HG03039 (cell line): ENCODE results near the gene IL1F10.
"Not testable (repeated sequence)": the region's sequence is repeated elsewhere in the genome, so short reads cannot be mapped to it uniquely, and the experiment has no call there.

ENCODE experiments used
- ATAC-seq: cut with Tn5 transposase; IDR thresholded peaks from one replicate; pipeline ENCODE4 v1.9.1; 2021; ENCODE audit warnings: mild to moderate bottlenecking, moderate library complexity; ENCODE audit not compliant: unreplicated experiment

The IL1F10 gene

DNA sequence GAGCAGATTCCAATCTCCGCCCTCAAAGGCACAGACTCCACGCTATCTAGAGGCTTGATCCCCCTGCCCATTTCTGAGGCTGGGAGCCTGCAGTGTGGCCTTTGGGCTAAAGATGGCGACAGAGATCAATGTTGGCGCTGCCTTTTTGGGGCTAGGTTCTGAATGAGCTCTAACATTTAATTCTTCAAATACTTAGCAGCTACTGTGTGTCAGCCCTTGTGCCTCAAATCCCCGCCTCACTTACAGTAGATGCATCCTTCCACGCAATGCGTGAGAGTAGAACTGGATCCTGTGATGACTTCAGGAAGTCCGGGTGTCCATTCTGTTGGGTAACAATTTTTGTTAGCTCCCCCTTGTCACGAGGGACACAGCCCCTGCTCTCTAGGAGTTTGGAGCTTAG is 12.4 kb downstream of the IL1F10 start:
- ATAC-seq, result no peak

DNA sequence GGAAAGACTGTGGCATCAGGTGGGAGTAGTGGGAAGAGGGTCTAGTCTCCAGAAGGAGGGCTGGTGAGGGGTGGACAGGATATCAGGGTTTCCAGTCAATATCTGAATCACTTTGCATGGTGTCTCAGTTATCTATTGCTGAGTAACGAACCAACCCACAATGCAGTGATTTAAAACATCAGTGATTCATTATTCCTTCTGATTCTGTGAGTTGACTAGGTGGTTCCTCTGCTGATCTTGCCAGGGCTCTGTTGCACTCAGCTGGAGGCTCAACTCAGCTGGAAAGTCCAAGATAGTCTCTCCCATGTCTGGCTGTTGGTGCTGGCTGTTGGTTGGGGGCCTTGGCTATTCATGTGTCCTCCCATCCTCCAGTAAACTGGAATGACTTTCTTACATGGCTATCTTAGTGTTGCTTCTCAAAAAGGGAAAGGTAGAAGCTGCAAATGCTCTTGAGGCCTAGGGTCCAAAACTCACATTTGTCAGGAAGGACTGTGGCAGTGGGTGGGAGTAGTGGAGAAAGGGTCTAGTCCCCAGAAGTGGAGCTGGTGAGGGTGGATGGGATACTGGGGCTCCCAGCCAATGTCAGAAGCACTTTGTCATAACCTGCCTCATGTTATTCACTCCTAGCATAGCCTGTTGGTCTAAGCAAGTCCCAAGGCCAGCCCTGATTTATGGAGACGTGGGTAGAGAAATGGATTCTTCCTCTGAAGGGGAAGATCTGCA is 13.9 kb downstream of the IL1F10 start:
- ATAC-seq, result no peak

- ATAC-seq, result no peak
These were observed 15.5 kb downstream of the IL1F10 start for GRCh38 chr2:113083296-113083695.

GRCh38 chr2:113084249-113085000 is 16.7 kb downstream of the IL1F10 start:
- ATAC-seq, result no peak

GRCh38 chr2:113085542-113085941 is 17.8 kb downstream of the IL1F10 start:
- no peak for ATAC-seq

- no peak for ATAC-seq
These were observed 20.6 kb downstream of the IL1F10 start for GRCh38 chr2:113088213-113088992.

- no peak for ATAC-seq
These were observed 22.1 kb downstream of the IL1F10 start for GRCh38 chr2:113089916-113090315.

DNA sequence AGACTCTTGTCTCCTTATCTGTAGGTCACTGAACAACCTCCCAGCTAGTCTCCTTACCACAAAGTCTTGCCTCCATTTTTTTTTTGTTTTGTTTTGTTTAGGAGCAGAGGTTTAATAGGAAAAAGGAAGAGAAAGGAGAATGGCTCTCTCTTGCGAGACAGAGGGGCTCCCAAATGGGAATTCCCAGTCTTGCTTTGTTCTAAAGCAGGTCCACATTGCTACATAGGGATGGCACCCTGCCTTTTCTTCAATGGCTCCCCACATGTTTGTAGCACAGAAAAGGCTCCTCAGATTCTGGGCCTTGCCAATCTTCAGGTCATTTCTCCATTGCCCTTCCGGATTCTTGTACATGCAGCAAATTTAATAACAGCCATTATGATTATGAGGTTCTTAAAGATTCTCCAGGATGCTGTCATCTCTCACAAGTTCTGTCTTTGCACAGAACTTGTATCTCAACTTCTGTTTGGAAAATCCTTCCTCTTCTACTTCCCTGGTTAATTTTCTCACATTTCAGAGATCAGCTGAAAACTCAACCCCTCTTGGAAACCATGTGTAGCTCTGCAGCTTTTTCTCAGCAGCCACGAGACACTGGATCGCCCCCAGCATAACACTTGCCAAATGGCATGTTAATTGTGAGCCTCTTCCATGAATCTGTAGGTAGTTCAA is 23.6 kb downstream of the IL1F10 start:
- no peak for ATAC-seq

DNA sequence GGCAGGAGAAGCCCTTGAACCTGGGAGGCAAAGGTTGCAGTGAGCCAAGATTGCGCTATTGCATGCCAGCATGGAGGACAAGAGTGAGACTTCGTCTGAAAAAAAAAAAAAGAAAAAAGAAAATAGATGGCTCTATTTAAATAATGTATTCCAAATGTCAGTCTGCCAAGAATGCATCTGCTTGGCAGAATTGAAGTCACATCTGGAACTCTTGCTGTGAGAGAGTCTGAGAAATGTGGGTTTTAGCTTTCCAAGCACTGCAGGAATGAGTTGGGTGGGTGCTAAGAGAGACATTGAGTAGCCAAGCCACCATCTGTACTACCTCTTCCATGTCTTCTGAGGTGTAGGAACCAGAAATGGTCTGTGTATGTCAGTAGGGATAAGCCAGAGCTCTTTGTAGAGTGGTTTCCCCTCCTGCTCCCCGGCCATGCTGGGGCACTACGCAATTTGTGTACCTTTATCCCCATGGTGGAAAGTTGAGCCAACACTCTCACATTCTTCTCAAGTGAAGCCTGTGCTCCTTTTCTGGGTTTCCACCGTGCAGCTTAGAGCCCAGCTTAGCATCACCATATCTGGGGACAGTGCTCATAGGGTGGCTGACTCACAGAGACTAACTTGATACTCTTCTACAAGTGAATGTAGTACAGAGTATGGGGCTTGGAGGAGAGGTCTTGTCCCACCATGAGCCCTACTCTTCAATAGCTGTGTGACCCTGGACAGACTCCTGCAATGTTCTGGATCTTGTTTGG is 25.3 kb downstream of the IL1F10 start:
- no peak for ATAC-seq

GRCh38 chr2:113093613-113093977 is 25.8 kb downstream of the IL1F10 start:
- ATAC-seq, result no peak

DNA sequence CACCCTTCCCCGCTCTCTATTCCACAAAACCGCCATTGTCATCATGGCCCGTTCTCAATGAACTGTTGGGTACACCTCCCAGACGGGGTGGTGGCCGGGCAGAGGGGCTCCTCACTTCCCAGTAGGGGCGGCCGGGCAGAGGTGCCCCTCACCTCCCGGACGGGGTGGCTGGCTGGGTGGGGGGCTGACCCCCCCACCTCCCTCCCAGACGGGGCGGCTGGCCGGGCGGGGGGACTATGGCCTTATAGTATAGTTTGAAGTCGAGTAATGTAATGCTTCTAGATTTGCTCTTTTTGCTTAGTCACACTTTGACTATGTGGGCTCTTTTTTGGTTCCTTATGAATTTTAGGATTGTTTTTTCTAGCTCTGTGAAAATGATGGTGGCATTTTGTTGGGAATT is 28.5 kb downstream of the IL1F10 start:
- not testable (repeated sequence) for ATAC-seq

- ATAC-seq, result not testable (repeated sequence)
These were observed 29.3 kb downstream of the IL1F10 start for GRCh38 chr2:113096842-113097618.

GRCh38 chr2:113098041-113098440 is 30.3 kb downstream of the IL1F10 start:
- ATAC-seq, result no peak

DNA sequence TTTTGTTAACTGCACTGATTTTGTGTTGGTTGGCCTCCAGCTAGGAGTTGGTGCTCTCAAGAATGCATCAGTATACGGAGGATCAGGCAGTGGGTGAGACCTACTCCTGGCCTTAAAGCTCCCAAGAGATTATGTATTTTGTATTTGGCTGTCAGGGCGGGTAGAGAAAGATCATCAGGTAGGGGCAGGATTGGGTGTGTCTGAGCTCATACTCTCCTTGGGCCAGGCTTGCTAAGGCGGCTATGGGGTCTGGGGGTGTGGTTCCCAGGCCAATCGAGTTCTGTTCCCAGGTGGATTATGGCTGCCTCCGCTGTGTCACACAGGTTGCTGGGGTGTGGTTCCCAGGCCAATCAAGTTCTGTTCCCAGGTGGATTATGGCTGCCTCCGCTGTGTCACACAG is 30.8 kb downstream of the IL1F10 start:
- ATAC-seq, result no peak

DNA sequence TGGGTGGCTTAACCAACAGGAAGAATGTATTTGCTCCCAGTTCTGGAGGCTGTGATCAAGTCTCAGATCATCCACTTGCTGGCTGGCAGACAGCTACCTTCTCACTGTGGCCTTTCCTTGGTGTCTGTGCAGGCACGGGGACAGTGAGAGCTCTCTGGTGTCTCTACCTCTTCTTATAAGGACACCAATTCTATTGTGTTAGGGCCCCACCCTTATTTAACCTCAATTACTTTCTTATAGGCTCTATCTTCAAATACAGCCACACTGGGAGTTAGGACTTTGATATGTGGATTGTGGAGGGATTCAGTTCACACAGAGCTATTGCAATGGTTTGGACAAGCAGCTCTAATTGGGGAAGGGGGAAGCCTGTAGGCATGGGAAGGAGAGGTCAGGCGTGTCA is 34.4 kb downstream of the IL1F10 start:
- ATAC-seq, result no peak

DNA sequence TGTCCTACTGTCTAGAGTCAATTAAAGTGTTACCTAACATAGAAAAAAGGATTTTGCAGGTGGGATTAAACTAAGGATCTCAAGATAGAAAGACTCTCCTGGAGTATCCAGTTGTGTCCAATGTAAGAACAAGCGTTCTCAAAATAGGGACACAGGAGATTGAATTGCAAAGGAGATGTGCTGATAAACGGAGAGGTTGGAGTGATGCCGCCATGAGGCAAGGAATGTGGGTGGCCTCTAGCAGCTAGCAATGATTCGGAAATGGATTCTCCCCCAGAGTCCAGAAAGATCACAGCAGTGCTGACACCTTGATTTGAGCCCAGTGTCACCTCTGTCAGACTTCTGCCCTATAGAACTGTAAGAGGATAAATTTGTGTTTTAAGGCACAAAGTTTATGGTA is 35.5 kb downstream of the IL1F10 start:
- ATAC-seq, result no peak

- ATAC-seq, result no peak
These were observed 36.4 kb downstream of the IL1F10 start for GRCh38 chr2:113104054-113104611.

DNA sequence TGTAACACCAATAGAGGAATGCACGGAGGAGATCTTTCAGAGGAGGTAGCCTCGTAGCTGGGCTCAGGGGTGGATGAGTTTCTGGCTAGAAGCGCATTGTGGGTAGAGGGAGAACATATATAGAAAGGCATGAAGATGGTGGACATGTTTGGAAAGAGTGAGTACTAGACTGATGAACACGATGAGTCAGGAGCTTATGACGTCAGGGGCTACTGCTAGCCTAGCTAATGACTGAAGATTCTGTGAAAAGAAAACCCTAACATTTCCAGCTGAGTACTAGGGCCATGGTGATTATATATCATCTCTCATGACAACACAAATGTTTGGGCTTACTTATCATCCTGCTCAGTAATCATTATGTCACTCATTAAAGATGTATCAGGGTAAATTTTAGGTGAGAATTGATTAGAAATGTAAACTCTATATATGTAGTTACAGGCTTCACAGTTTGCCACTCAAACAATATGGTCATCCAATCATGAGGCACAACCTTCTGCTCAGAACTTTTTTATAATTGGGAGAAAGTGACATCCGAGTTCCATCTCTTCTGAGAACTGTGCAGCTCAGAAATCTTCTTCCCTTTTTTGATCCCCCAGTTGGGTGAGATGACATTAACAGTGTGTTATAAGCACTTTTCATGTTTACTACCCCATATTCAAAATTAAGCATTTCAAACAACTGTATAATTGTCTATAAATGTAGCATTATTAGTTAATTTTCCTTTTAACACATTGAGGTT is 37.4 kb downstream of the IL1F10 start:
- no peak for ATAC-seq

DNA sequence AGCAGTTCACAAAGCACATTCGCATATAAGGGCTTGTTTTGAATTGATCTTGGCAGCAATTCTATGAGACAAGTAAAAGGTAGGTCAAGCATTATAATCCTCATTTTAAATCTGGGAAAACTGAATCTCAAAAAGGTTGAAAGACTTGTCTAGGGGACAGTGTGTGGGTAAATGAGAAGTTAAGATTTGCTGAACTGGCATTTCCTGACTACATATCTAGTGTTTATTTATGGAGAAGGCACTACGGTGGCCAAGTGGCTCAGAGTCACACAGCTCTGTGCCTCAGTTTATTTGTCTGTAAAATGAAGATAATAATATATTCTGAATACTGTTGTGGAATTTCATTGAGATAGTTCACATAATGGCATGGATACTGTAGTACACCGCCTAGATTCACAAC is 43.4 kb downstream of the IL1F10 start:
- no peak for ATAC-seq
